ENCODE data around the gene FAM162A.

DNA sequence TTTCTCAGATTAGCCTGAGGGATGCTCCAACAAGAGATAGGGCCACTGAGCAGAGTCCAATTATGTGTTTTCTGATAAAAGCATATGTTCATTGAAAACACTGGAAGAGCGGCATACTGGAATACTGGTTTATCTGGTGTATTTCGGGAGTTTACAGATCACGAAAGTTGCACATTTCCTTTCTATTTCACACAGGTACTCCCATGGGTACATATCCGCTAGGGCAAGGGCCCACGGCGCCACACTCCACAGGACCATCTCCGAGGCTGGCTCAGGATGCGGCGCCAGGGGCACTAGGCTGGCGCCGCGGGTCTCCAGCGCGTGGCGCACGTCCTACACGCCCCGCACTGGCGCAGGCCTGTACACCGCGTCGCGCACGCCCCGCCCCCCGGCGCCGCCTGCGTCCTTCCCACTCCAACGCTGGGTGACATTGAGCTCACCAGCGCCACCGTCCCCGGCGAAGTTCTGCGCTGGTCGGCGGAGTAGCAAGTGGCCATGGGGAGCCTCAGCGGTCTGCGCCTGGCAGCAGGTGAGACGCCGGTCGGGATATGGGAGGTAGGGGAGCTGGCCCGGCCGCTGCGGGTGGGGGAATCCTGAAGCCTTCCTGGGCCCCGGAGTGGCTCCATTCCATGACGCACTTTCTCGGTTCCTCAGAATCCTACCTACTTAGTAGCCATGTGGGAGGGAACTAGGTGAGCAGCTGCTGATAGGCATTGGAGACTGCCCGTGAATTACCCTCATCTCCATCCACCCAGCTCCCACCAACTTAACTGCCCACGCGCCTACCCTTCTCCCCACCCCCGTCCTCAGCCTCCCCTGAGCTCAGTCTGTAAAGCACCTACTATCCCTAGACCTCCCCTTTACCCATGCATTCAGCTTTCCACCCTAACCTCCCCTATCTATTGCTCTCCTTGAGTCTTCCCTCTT lies at the start of gene FAM162A:
- TF ChIP-seq, protein P1, sequence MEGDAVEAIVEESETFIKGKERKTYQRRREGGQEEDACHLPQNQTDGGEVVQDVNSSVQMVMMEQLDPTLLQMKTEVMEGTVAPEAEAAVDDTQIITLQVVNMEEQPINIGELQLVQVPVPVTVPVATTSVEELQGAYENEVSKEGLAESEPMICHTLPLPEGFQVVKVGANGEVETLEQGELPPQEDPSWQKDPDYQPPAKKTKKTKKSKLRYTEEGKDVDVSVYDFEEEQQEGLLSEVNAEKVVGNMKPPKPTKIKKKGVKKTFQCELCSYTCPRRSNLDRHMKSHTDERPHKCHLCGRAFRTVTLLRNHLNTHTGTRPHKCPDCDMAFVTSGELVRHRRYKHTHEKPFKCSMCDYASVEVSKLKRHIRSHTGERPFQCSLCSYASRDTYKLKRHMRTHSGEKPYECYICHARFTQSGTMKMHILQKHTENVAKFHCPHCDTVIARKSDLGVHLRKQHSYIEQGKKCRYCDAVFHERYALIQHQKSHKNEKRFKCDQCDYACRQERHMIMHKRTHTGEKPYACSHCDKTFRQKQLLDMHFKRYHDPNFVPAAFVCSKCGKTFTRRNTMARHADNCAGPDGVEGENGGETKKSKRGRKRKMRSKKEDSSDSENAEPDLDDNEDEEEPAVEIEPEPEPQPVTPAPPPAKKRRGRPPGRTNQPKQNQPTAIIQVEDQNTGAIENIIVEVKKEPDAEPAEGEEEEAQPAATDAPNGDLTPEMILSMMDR (IDR thresholded peaks at IDR 0.05), result peak in 5 of 6 experiments; percentile 31 to 63 (median 52)
- TF ChIP-seq POLR2A (IDR thresholded peaks at IDR 0.05), result peak; percentile 51 to 99
